ENCODE data around the gene UIMC1.

UIMC1 gene

DNA sequence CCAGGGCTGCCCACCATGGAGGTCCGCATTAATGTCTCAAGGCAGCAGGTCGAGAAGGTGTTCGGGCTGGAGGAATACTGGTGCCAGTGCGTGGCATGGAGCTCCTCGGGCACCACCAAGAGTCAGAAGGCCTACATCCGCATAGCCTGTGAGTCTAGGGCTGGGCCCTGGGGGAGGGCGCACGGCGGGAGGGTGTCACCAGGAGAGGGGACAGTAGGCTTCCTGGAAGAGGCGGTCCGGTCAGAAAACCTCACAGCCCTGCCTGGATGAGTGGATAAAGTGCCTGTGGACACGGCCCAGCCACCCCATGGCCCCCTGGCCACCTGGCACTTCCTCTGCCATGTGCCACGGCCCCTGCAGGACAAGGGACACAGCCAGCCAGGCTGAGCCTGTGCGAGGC is 138.5 kb downstream of the UIMC1 start:
- no peak for DNase-seq

DNA sequence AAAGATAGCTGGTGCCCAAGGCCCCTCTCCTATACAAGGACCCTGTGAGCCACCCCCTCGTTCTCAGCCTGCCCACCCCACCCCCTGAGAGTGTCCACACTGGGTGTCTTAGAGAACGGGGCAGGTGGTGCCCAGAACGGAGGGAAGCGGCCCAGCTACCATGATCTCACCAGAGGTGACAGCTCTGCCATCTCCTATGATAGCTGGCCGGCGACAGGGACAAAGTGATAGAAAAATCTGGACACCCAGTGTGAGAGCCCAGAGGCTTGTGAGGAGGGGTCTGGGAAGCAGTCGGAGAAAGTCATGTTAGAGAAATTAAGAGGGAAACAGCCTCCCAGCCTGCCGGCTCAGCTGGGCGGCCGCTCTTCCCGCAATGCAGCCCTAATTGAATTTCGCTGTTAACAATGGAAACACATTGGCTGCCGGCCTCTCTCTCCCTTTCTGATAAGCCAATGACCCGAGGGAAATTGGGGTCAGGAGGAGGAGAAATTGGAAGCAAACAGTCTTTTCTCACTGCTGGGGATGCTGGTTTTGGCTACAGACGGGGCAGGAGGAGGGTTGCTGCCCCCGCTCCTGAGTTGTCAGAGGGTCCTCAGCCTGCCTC is 139.8 kb downstream of the UIMC1 start:
- no peak for DNase-seq

DNA sequence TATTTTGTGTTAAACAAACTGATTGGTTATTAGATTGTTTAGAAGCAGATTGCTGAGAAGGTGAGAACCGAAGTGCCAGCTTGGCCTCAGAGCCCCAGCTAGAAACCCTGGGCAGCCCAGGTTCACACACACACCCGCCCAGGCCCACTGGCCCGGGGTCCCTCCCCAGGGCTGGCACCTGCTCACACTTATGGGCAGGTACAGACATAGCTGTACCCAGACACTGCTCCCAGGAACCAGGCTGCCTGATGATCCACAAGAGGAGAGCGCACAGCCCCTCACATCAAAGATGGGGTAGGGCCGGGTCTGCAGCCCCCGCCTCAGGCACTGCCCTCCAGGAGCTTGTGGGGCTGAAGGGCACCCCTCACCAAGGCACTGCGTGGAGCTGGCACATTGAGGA is 140.6 kb downstream of the UIMC1 start:
- DNase-seq, result no peak

DNA sequence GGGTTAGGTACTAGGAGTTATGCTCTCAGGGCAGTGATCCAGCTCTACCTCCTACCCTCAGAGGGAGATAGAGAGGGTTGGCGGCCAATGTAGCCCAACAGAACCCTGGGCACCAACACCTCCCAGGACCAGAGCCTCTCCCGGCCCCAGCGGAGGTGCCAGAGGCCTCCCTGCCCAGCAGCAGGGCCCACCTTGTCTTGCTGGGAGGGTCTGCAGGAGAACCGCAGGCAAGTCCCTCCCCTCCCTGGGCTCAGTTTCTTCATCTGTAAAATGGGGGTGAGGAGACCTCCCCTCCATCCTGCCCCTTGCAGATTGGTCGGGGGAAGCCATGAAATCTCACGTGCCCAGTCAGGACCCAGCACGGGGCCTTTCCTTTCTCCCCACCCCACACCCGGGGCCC is 141.8 kb downstream of the UIMC1 start:
- DNase-seq, result no peak

DNA sequence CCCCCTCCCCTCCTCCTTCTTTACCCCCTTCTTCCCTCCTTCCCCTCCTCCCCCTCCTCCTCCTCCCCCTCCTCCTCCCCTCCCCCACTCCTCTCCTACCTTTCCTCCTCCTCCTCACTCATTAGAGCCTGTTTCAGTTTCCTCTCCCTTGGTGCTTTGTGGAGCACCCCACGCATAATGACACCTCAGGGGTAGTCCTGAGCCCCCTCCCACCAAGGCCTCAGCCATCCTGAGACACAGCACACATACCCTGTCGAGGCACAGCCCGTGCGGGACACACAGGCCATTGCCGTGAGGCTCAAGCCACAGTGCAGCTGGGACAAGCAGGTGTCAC is 142.8 kb downstream of the UIMC1 start:
- no peak for DNase-seq

DNA sequence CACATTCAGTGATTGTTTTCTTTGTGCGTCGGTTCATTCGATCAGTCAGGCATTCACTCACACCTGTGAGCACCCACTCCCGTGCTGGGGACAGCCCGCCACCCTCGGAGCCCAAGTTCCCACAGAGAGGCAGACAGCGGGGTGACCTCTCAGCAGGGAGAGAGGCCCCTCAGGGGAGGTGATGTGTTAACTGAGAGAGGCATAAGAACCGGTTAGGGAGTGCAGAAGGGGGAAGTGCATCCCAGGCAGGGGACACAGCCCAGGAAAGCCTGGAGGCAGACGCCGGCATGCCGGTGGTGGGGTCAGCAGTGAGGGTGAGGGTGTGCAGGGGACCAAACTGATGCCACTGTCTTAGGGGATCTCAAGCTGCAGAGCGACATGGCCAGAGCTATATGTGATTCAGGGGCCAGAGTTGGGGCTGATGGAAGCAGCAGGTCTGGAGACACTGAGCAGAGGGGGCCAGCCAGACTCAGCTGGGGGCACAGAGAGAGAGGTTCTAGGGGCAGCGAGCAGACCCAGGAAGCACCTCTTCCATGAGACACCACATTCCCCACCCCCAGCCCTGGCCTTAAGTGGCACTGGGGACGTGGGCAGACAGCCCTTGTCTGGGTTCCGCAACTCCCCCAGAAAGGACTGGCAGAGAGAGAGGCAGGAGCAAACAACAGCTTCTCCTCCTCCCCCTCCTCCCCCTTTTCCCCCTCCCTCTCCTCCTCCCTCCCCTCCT is 143.4 kb downstream of the UIMC1 start:
- DNase-seq, result no peak

DNA sequence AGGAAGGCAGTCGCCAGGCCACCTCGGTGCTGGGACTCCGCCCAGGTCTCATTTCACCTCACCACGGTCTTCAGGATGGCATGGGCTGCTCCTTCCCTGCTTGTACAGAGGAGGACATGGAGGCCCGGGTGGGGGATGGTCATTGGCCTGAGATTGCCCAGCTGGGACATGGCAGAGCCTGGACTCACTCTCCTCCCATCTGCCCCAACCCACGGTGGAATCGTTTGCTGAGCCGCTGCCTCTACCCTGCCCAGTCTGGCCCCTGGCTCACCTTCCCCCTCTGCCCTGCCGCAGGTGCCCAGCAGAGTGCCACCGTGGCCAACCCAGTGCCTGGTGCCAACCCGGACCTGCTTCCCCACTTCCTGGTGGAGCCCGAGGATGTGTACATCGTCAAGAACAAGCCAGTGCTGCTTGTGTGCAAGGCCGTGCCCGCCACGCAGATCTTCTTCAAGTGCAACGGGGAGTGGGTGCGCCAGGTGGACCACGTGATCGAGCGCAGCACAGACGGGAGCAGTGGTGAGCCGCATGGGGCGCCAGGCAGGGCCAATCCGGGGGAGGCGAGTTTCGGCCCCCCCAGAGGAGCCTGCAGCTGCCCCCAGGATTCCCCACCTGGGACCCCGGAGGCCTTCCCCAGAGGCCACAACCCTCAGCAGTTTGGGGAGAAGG is 144.1 kb downstream of the UIMC1 start:
- no peak for DNase-seq

DNA sequence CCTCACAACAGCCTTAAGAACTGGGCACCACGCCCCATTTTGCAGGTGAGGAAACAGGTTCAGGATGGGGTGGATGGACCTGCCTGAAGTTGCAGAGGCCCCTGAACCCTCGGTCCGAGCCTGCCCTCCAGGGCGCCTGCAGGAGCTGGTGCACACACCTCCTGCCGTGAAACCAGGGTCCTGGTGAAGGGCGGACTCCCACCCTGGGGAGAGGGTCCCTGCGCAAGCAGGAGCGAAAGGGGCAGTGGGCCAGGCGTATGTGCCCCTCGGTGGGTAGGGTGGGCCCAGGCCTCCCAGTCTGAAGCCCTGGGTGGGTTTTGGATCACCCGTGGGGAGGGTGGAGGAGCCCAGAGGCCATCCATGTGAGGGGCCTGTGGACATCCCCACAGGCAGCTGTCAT is 145.3 kb downstream of the UIMC1 start:
- DNase-seq, result no peak

DNA sequence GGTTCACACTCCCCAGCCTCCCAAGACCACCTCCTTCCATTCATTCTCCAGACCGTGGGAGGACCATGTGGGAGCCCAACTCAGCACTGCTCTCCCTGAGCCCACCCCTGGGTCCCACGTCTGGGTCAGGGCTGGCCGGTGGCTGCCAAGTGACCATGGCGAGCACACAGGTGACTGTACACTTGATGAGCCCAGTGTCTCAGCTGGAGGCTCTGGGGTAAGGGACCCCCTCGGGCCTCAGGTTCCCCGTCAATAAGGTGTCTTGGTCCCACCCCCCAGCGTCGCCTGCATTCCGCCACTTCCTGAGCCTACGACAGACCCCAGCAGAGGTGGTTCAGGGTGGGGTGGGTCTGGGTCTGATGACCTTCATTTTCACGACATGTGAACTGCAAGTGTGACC is 146.2 kb downstream of the UIMC1 start:
- DNase-seq, result no peak

DNA sequence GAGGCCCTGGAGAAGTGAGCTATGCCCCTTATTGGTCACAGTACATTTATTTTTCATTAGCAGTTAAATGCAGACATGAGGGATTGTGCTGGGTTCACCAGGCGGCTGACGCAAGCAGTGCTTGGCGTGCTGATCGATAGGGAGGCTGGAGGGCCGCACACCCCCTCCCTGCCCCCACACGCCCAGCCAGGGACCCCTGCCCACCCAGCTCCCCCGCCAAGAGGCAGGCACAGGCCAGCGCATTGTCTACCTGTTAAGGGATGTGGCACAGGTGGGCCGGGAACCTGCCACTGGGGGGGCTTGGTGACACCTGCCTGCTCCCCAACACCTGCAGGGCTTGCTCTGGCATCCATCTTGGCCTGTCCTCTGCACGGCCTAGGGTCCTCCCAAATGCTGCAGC is 146.7 kb downstream of the UIMC1 start:
- no peak for DNase-seq

DNA sequence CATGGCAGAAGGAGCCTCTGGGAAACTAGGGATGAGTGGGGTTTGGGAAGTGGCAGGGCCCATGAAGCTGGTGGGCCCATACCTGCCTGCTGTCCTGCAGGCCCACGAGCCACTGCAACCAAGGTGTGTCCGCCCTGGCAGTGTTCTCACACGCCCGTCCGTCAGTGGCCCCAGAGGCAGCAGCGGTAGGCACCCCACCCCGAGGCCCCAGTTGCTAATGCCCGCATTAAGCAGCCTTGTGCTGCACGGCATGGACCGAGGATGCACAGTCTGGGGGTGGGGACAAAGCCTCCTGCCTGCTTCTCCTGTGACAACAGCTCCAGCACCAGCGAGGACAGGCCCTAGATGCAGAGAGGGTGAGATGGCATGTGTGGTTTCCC is 148.7 kb downstream of the UIMC1 start:
- DNase-seq, result no peak

DNA sequence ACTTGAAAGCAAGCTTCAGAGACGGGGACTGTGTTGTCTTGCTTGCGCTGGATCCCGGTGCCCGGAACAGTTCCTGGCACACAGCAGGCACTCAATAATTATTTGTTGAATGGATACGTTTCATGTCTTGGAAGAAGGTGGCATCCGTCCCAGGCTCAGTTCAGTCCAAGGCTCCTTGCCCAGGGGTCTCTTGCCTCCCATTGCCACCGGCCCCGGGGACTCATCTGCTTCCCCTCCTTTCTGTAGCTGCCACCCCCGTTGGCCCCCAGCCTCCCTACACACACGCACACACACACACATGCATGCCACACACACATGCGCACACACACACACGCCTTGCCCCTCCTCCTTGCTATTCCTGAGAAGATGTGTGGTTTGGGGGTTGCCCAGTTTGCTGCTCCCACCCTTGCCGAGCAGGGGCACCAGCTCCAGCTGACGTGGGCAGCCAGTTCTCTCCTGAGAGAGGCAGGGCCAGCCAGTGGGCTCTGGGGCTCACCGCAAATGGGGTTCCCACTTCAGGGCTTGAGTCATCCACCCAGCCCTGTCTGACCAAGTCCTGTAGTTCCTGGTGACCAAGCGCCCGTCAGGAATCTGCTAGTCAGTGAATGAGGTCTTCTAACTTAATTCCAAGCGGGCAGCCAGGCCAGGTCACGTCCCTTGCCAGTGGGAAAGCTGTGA is 149.2 kb downstream of the UIMC1 start:
- no peak for DNase-seq

DNA sequence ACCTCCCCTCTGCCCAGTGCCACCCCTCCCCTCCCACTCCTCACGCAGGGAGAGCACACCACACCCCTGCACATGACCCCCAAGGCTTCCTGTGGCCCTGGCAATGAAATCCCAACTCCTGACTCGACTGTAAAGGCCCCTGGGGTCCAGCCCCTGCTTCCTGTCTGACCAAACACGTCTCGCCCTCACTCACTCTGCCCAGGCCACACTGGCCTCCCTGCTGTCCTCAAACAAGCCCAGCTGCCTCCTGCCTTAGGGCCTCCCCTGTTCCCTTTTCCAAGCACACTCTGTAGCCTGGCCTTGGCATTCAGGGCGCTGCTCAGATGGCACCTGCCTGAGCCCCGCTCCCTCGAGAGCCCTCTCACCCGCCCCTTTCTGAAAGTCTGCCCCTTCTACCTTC is 149.8 kb downstream of the UIMC1 start:
- DNase-seq, result no peak

DNA sequence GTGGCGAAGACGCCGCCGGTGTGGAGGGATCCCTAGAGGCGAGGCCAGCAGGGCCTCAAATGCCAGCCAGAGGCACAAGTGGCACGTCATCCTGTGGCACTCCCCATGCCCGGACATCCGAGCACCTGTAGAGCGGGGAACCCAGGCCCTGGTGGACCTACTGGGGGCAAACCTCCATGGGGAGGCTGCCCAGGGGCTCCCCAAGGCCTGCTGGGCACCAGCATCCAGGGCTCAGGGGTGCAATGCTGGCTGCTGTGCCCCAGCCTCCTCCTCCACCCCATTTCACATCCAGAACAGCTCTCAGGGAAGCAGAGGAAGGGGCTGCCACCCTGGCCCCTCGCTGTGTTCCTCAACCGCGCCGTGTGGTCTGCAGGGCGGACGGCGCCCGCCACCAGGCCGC is 151.0 kb downstream of the UIMC1 start:
- DNase-seq, result no peak

All from NCI-H526 (cell line).